Hair follicular keratinocyte (primary cell): ENCODE results near the gene OIT3. TPM values are rescaled to one million over a fixed set of nuclear protein-coding genes. Genes with fewer than 3 reads are reported as not detected.

Source experiments
- total RNA-seq: library from RNA; depleted of rRNA; stranded (reverse); fragments of >200 nt; gene quantifications from 2 replicates; pipeline ENCODE4 v1.2.3, GENCODE V29; 2015

The OIT3 gene
- total RNA-seq, result not detected in 2 replicates

DNA sequence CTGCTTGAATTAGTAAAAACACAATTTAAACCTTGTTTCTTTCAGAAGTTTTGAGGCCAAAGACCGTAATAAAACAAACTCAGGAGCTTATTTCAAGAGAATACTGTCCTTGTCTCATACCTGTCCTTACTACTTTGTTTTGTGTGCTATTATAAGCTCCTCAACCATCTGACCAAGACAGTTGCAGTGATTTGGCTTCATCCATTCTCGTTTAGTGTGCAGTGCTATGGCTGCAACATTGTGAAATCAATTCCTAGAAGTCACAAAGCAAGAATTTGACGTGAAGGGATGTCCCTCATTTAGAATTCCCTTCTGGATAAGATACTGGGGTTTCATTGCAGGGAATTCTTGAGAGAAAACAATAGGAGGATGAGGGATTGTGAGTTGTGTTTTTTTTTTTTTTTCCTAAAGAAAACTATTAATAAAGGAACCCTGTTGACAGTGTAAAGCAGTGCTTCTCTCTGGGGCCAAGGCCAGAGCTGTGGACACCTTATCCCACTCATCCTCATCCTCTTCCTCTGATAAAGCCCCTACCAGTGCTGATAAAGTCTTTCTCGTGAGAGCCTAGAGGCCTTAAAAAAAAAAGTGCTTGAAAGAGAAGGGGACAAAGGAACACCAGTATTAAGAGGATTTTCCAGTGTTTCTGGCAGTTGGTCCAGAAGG is at the start of gene OIT3:
TSS of gene OIT3 (plus strand) at position 604 of the 663 bp plus-strand sequence. CDS start 60 bp downstream, outside the sequence.

DNA sequence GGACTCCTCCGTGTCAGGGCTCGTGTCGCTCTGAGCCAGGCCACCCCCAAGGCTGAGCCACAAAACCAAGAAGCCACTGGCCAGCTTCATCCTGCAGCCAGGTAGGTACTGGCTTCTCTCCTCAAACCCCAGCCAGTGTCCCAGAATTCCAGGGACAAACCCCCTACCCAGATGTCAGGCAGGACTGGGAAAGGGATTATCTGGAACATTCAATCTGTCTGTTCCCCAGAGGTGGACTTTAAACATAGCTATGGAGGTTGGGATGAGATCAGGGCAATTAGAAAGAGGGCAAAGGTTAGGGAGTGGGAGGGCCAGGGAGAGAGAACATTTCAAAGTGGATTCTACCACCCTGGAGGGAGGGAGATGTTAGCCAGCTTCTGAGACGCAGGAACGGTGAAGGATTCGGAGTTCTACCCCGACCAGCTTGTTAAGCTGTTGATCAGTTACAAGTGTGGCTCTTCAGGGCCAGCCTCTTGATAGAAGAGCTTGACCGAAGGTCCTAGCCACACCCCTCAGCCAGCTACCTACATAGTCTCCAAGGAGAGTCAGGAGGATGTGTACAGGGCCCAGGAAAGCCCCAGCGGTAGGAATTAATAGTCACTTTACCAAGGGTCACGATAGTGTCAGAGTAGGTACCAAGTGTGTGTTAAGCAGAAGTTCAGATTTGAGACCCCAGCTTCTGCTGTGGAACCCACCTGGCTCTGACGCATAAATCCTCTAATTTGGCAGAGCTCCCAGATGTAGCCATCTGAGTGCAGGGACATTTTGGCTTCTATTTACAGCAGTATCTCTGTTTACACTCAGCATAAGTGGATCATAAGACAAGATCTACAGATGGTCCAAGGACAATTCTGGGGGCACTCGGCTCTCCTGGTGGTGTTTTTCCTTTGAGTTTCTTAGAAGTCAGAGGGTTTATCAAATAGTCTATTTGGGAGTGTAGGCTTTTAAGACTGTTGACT is 61.3 kb downstream of the OIT3 start, which contains the start of gene PLA2G12B:
TSS of gene PLA2G12B (minus strand) at position 211 of the 959 bp plus-strand sequence. CDS start at position 90, 121 bp downstream.

Other genes with a start within 250 kb of the OIT3 start
- 26.2 and 32.0 TPM in 2 replicates for gene MCU, start 201.6 kb upstream of the OIT3 start, total RNA-seq
- not detected in 2 replicates for gene PLA2G12B, start 61.1 kb downstream of the OIT3 start, total RNA-seq
- gene P4HA1, start 203.1 kb downstream of the OIT3 start, total RNA-seq, result 37.3 and 54.7 TPM in 2 replicates
- 0.91 and 2.5 TPM in 2 replicates for gene NUDT13, start 216.7 kb downstream of the OIT3 start, total RNA-seq